A673 (cell line): ENCODE data around the gene RTN4IP1. TPM values are rescaled to one million over a fixed set of nuclear protein-coding genes. Genes with fewer than 3 reads are reported as not detected.

Experiments
- BruUV-seq: library from RNA; stranded (reverse); fragments of 400-500 nt; replicated peaks from 2 replicates; lab custom pipeline; 2021; lab: Mats Ljungman, UMichigan
- CTCF ChIA-PET: fragments of 300-600 bp; sonication (Branson Sonifier 250); formaldehyde crosslinking; loops from one replicate; lab custom pipeline; 2022; ENCODE audit warnings: antibody characterized with exemption; lab: Charles Lee
- POLR2A ChIA-PET: fragments of 300-600 bp; sonication (Branson Sonifier 250); formaldehyde crosslinking; loops from one replicate; lab custom pipeline; 2022; ENCODE audit warnings: antibody characterized with exemption; ENCODE audit not compliant: low non-redundant PET; lab: Charles Lee
- DNase-seq: peaks from one replicate; pipeline ENCODE4 v3.0.0-alpha.2; 2015; ENCODE audit warnings: low spot score
- H3K27ac ChIP-seq: fragments of 200-600 bp; sonication (generic); 2 replicates; pipeline ENCODE4 v1.5.1; 2016; ENCODE audit warnings: mixed run types, low read depth, mild to moderate bottlenecking, mixed read lengths, antibody characterized with exemption, low read length; ENCODE audit not compliant: poor library complexity, severe bottlenecking
- H3K27me3 ChIP-seq: fragments of 200-600 bp; sonication (generic); replicated peaks from 2 replicates; pipeline ENCODE4 v1.6.1; 2017; ENCODE audit warnings: mixed run types, low read depth, mild to moderate bottlenecking, mixed read lengths, antibody characterized with exemption, low read length; ENCODE audit not compliant: insufficient read depth, poor library complexity
- H3K36me3 ChIP-seq: fragments of 200-600 bp; sonication (generic); 2 replicates; pipeline ENCODE4 v1.6.1; 2016; ENCODE audit warnings: mixed run types, mild to moderate bottlenecking, mixed read lengths, antibody characterized with exemption, low read length; ENCODE audit not compliant: insufficient read depth, poor library complexity, severe bottlenecking
- H3K4me1 ChIP-seq: fragments of 200-600 bp; sonication (generic); 2 replicates; pipeline ENCODE4 v1.6.1; 2017; ENCODE audit warnings: mixed run types, mild to moderate bottlenecking, mixed read lengths, antibody characterized with exemption, low read length; ENCODE audit not compliant: insufficient read depth, poor library complexity, severe bottlenecking
- H3K4me3 ChIP-seq: fragments of 200-600 bp; sonication (generic); 2 replicates; pipeline ENCODE4 v1.5.1; 2016; ENCODE audit warnings: low read depth, mixed run types, mild to moderate bottlenecking, mixed read lengths, low read length; ENCODE audit not compliant: poor library complexity, severe bottlenecking
- H3K9me3 ChIP-seq: fragments of 200-600 bp; sonication (generic); 2 replicates; pipeline ENCODE4 v1.6.1; 2016; ENCODE audit warnings: mixed run types, low read depth, mild to moderate bottlenecking, mixed read lengths, antibody characterized with exemption, low read length; ENCODE audit not compliant: poor library complexity, severe bottlenecking
- CTCF ChIP-seq: fragments of 300-800, 200-600 bp; sonication (generic); conservative IDR thresholded peaks from 2 replicates; pipeline ENCODE4 v1.5.1; 2017; ENCODE audit warnings: low read depth, mild to moderate bottlenecking, antibody characterized with exemption, low read length, moderate library complexity, mixed read lengths
- EZH2 ChIP-seq: fragments of 200-600 bp; sonication (generic); IDR thresholded peaks from 2 replicates; pipeline ENCODE4 v1.6.1; 2017; ENCODE audit warnings: borderline replicate concordance, low read depth, mild to moderate bottlenecking, mixed read lengths, antibody characterized with exemption, low read length; ENCODE audit not compliant: poor library complexity, severe bottlenecking
- intact Hi-C: fragments of 100-400 bp; cut with micrococcal nuclease; formaldehyde crosslinking; loops from one replicate; pipeline ENCODE4 v1.10.0; 2022; ENCODE audit not compliant: unreplicated experiment
- total RNA-seq: library from RNA; stranded (reverse); gene quantifications from 2 replicates; pipeline ENCODE4 v1.2.3, GENCODE V29; 2021

The RTN4IP1 gene
- total RNA-seq, 1 experiment from 2014 or later: 15.7 TPM

- ChIA-PET POLR2A (no interaction called here), CTCF (no interaction called here)
- intact Hi-C loops: no loop called here
Measured at GRCh38 chr6:106642476-106642875, 13.2 kb upstream of the RTN4IP1 start.

GRCh38 chr6:106639812-106640211 lies 10.5 kb upstream of the RTN4IP1 start:
- H3K27me3 ChIP-seq: no peaks in the 10 kb centered on the region
- intact Hi-C loops: loop anchor here (2.0 kb wide), 1 partner anchor 67 kb away; no protein-coding TSS in a partner anchor
- H3K27ac ChIP-seq: no peak overlapping the region
- ChIA-PET CTCF (no interaction called here), POLR2A (no interaction called here)
- H3K36me3 ChIP-seq: peaks cover 27% of the 10 kb centered on the region
- H3K9me3 ChIP-seq: no peaks in the 10 kb centered on the region
- DNase-seq: no peak
- BruUV-seq: no TSS peak
- H3K4me3 ChIP-seq: no peak overlapping the region
- H3K4me1 ChIP-seq: peaks cover 22% of the 10 kb centered on the region
- TF ChIP-seq EZH2 (no peak), CTCF (no peak)

More at GRCh38 chr6:106642476-106642875, 13.2 kb upstream of the RTN4IP1 start:
- Histone ChIP-seq H3K4me3 (no peak overlapping the region), H3K36me3 (peaks cover 29% of the 10 kb centered on the region), H3K27ac (no peak overlapping the region), H3K4me1 (peaks cover 14% of the 10 kb centered on the region), H3K9me3 (no peaks in the 10 kb centered on the region), H3K27me3 (no peaks in the 10 kb centered on the region)
- DNase-seq: no peak
- TF ChIP-seq EZH2 (no peak), CTCF (no peak)
- BruUV-seq: no TSS peak

GRCh38 chr6:106637717-106638341 lies 8.5 kb upstream of the RTN4IP1 start:
- POLR2A ChIA-PET: no interaction called here
- no peak overlapping the region for H3K4me3 ChIP-seq
- intact Hi-C loops: no loop called here
- CTCF ChIA-PET: no interaction called here
- peaks cover 22% of the 10 kb centered on the region for H3K4me1 ChIP-seq
- no peak for TF ChIP-seq EZH2
- TF ChIP-seq CTCF: no peak
- BruUV-seq: no TSS peak
- H3K9me3 ChIP-seq: no peaks in the 10 kb centered on the region
- peak; percentile 11 for DNase-seq
- peaks cover 13% of the 10 kb centered on the region for H3K36me3 ChIP-seq
- no peak overlapping the region for H3K27ac ChIP-seq
- no peaks in the 10 kb centered on the region for H3K27me3 ChIP-seq
